AG09309 (cell line): Measurements from ENCODE around the gene SAYSD1.

Experiments
- DNase-seq: peaks from one replicate; pipeline ENCODE4 v3.0.0-alpha.2; 2010; ENCODE audit warnings: low read depth
- H3K4me3 ChIP-seq: 2 replicates; pipeline ENCODE4 v1.5.1; 2011; ENCODE audit warnings: mild to moderate bottlenecking, low read depth, low read length, moderate library complexity; ENCODE audit not compliant: control insufficient read depth
- TF ChIP-seq, protein P1 (sequence below): IDR thresholded peaks from 2 replicates; pipeline ENCODE4 v1.5.1; 2011; ENCODE audit warnings: mild to moderate bottlenecking, low read depth, low read length, inconsistent platforms; ENCODE audit not compliant: insufficient read depth, control insufficient read depth; ENCODE audit errors: missing control alignments

The SAYSD1 gene

DNA sequence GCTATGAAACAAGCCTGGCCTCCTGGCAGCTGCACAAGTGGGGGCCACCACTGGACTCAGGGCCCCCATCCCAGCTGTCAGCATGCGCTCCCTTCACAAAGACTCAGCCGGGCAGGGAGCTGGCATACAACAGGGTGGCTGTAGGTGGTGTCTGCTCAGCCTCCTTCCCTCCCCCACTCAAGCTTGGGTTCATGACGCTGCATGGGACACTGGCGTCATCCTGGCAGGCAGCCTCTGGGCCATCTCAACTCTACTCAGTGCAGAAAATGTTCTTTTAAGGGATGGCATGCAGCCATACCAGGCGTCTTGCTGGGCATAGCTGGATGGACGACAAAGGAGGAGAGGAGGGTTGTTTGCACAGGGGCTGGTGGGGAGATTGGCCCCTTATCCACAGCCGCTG is 30.5 kb downstream of the SAYSD1 start:
- TF ChIP-seq, protein P1, sequence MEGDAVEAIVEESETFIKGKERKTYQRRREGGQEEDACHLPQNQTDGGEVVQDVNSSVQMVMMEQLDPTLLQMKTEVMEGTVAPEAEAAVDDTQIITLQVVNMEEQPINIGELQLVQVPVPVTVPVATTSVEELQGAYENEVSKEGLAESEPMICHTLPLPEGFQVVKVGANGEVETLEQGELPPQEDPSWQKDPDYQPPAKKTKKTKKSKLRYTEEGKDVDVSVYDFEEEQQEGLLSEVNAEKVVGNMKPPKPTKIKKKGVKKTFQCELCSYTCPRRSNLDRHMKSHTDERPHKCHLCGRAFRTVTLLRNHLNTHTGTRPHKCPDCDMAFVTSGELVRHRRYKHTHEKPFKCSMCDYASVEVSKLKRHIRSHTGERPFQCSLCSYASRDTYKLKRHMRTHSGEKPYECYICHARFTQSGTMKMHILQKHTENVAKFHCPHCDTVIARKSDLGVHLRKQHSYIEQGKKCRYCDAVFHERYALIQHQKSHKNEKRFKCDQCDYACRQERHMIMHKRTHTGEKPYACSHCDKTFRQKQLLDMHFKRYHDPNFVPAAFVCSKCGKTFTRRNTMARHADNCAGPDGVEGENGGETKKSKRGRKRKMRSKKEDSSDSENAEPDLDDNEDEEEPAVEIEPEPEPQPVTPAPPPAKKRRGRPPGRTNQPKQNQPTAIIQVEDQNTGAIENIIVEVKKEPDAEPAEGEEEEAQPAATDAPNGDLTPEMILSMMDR = no peak
- no peak overlapping the region for H3K4me3 ChIP-seq
- DNase-seq = no peak

DNA sequence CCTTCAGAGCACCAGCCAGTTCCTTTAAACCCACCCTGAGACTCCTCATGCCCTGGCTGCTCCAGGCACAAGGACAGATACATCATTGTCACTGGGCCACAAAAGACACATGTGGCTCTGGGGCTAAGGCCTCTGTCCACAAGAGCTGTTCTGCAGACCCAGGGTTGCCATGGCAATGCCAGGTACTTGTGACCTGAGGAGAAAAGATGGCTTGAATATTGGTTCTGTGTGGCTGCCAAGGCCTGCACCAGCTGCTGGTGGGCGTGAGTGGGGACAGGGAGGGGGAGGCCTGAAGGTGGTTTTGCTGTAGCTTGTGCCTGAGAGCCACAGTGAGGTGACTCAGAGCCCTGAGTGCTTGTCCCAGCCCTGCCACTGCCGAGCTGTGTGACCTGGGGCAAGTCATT is 31.8 kb downstream of the SAYSD1 start:
- no peak for DNase-seq
- no peak overlapping the region for H3K4me3 ChIP-seq
- TF ChIP-seq, protein P1 = no peak

DNA sequence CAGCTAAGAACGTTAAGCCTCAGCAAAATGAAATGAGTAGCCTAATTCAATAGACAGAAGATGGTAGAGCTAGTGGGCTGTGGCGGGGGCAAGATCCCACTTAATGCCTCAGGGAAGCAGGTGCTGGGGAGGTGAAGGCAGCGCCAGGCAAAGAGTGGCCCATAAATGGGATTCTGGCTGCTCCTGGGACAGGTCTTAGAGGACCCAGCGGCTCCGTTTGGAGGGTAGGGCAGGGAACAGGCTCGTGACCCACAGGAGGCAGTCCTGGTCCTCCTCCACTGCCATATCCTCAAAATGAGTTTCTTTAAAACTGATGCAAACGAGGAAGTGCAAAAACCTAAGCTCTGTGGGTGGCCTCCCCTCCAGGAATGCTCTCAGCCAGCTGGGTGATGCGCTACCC is 32.7 kb downstream of the SAYSD1 start:
- H3K4me3 ChIP-seq = no peak overlapping the region
- DNase-seq = no peak
- TF ChIP-seq, protein P1 = no peak

DNA sequence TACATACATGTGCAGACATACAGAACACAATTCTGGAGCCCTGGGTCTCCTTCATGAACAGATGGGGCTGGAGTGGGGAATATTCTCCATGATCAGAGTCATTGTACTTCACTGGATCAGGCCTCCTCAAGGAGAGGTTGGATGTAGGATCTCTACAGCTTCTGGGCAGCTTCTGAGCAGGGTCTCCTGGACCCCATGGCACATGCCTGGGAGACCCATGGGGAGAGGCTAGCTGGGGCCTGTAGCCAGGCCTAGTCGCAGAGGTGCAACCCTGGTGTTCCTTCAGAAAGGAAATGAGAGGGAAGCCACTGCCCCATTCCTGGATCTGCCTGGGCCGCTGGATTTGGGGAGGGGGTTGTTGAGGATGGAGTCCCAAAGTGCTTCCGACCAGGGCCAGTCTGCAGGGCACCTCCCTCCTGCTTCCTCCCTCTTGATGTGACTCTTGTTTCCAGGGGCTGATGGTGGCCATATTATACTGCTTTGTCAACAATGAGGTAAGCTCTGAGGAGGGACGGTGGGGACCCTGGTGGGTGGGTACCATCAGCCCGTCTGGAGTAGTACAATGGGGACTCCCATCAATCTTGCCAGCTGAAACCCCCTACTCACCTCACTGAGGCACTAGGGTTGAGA is 34.6 kb downstream of the SAYSD1 start:
- TF ChIP-seq, protein P1 = no peak
- no peak for DNase-seq
- H3K4me3 ChIP-seq = no peak overlapping the region

DNA sequence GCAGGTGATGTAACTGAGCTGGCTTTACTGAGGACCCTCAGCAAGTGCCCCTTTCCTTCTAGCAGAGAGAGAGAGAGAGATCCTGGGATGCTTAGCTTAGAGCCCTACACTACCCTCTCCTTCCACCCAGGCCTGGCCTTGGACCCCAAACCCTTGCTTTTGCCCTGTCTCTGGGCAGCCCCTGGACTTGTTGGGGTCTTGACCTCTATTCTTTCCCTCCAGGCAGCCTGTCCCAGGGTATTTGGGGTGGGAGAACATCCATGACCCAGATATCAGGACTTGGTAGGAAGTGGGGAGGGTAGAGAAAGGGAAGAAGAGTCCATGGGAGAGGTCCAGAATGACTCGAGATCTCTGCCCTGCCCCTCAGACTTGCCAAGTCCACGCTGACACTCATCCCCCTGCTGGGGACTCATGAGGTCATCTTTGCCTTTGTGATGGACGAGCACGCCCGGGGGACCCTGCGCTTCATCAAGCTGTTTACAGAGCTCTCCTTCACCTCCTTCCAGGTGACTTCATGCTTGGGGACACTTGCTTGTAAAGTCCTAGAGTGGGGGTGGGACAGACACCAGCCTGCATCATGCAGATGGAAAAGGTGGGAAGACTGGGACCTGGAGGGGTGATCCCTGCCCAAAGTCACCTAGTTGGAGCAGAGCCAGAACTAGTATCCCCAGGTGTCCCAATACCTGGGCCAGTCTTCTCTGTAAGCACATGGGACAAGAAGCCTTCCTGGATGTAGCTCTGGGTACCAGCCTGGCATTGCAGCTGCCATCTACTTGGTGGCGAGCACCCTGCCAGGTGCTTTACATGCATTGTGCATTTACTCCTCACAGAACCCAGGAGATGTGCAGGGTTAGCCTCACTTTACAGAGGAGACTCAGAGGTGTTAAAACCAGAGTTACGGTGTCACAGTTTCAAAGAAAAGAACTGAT is 35.5 kb downstream of the SAYSD1 start:
- H3K4me3 ChIP-seq = no peak overlapping the region
- no peak for DNase-seq
- TF ChIP-seq, protein P1 = no peak

DNA sequence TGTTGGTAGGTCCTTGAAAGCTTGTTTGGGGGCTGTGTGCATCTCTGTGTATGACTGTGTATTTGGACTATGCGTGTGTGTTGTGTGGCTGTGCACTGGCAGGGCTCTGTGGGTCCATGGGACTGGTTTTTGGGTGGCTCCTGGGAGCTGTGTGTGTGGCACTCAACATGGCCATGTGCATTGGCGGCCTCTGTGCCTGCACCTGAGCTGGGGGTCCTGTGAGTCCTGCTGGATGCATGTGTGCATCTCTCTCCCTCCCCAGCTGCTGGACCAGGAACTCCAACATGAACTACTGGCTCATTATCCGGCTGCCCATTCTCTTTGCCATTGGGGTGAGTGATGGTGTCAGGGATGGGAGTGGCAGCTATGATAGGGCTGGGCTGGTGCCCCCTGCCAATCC is 36.3 kb downstream of the SAYSD1 start:
- no peak overlapping the region for H3K4me3 ChIP-seq
- no peak for DNase-seq
- TF ChIP-seq, protein P1 = no peak
